Measurements from ENCODE around the gene PIK3R3.

- TF ChIP-seq CTCF (IDR thresholded peaks at IDR 0.05): no peak
- TF ChIP-seq POLR2AphosphoS5 (IDR thresholded peaks at IDR 0.05): no peak
- TF ChIP-seq POLR2A (IDR thresholded peaks at IDR 0.05): no peak
These were observed 64.8 kb downstream of the PIK3R3 start for GRCh38 chr1:46067652-46068051.

Measured in stomach (tissue), 4 donors.